ENCODE results near the gene FILIP1.

Gene FILIP1

GRCh38 chr6:75397656-75398465 lies 95.7 kb downstream of the FILIP1 start:
- no peaks in the 10 kb centered on the region for H3K27me3 ChIP-seq (ENCODE audit: insufficient read depth, low read length)
- no peak overlapping the region for H4K91ac ChIP-seq (ENCODE audit: low read depth, low read length)
- no peak overlapping the region for H2AFZ ChIP-seq (ENCODE audit: insufficient read depth, low read length, poor library complexity)
- H3K4ac ChIP-seq (ENCODE audit: low read depth, low read length): no peak overlapping the region
- H3K14ac ChIP-seq (ENCODE audit: low read length): no peak overlapping the region
- H2BK120ac ChIP-seq (ENCODE audit: insufficient read depth, low read length, poor library complexity): no peak overlapping the region
- no peaks in the 10 kb centered on the region for H3K36me3 ChIP-seq (ENCODE audit: control insufficient read depth in 1 of 2, insufficient read depth in 2 of 2, low read length in 2 of 2)
- no peak overlapping the region for H2BK5ac ChIP-seq (ENCODE audit: low read depth, low read length, poor library complexity)
- H2AK5ac ChIP-seq (ENCODE audit: low read length): no peak overlapping the region
- H3K4me3 ChIP-seq (ENCODE audit: low read depth, low read length): no peak overlapping the region
- H3K9ac ChIP-seq (ENCODE audit: low read length): no peak overlapping the region
- no peak for DNase-seq
- H2BK12ac ChIP-seq (ENCODE audit: low read length): no peak overlapping the region
- no peak overlapping the region for H3K18ac ChIP-seq (ENCODE audit: low read length)
- no peak overlapping the region for H4K12ac ChIP-seq (ENCODE audit: low read depth, low read length)
- H3K27ac ChIP-seq (ENCODE audit: low read depth, low read length): no peak overlapping the region
- no peaks in the 10 kb centered on the region for H3K79me1 ChIP-seq (ENCODE audit: low read length)
- no CpG with 5 or more reads among the region's 4 CpGs for WGBS (ENCODE audit: extremely low coverage, insufficient coverage, insufficient read length)
- no peak overlapping the region for H3K4me2 ChIP-seq (ENCODE audit: low read length)
- no peak overlapping the region for H3K23ac ChIP-seq (ENCODE audit: low read length)
- no peak overlapping the region for H4K8ac ChIP-seq (ENCODE audit: low read depth, low read length)
- H3K79me2 ChIP-seq (ENCODE audit: control insufficient read depth, insufficient read depth, low read length, poor library complexity): no peaks in the 10 kb centered on the region
- no peaks in the 10 kb centered on the region for H3K9me3 ChIP-seq (ENCODE audit: insufficient read depth, low read depth, low read length)
- peaks cover 3% of the 10 kb centered on the region in 2 experiments for H3K4me1 ChIP-seq (ENCODE audit: control insufficient read depth in 1 of 2, insufficient read depth in 2 of 2, low read length in 2 of 2)

- Histone ChIP-seq H2AK5ac (ENCODE audit: low read length) (no peak overlapping the region), H3K79me1 (ENCODE audit: low read length) (no peaks in the 10 kb centered on the region), H3K27ac (ENCODE audit: low read depth, low read length) (no peak overlapping the region), H3K27me3 (ENCODE audit: insufficient read depth, low read length) (no peaks in the 10 kb centered on the region), H3K4ac (ENCODE audit: low read depth, low read length) (no peak overlapping the region), H4K12ac (ENCODE audit: low read depth, low read length) (no peak overlapping the region), H4K91ac (ENCODE audit: low read depth, low read length) (no peak overlapping the region), H3K79me2 (ENCODE audit: control insufficient read depth, insufficient read depth, low read length, poor library complexity) (no peaks in the 10 kb centered on the region), H2AFZ (ENCODE audit: insufficient read depth, low read length, poor library complexity) (no peak overlapping the region), H3K9me3 (ENCODE audit: insufficient read depth, low read depth, low read length) (no peaks in the 10 kb centered on the region), H3K4me1 (ENCODE audit: control insufficient read depth in 1 of 2, insufficient read depth in 2 of 2, low read length in 2 of 2) (peaks cover 3% of the 10 kb centered on the region in 2 experiments), H3K9ac (ENCODE audit: low read length) (no peak overlapping the region), H4K8ac (ENCODE audit: low read depth, low read length) (no peak overlapping the region), H2BK120ac (ENCODE audit: insufficient read depth, low read length, poor library complexity) (no peak overlapping the region), H3K4me2 (ENCODE audit: low read length) (no peak overlapping the region), H3K4me3 (ENCODE audit: low read depth, low read length) (no peak overlapping the region), H2BK5ac (ENCODE audit: low read depth, low read length, poor library complexity) (no peak overlapping the region), H2BK12ac (ENCODE audit: low read length) (no peak overlapping the region), H3K18ac (ENCODE audit: low read length) (no peak overlapping the region), H3K14ac (ENCODE audit: low read length) (no peak overlapping the region), H3K23ac (ENCODE audit: low read length) (no peak overlapping the region), H3K36me3 (ENCODE audit: control insufficient read depth in 1 of 2, insufficient read depth in 2 of 2, low read length in 2 of 2) (no peaks in the 10 kb centered on the region)
- DNase-seq: peak in 1 of 2 donors; percentile 73
Observed at GRCh38 chr6:75397171-75397570, 96.4 kb downstream of the FILIP1 start.

GRCh38 chr6:75396005-75396800 lies 97.4 kb downstream of the FILIP1 start:
- DNase-seq: peak; percentile 63 to 91
- H2BK12ac ChIP-seq (ENCODE audit: low read length): no peak overlapping the region
- no peak overlapping the region for H2BK120ac ChIP-seq (ENCODE audit: insufficient read depth, low read length, poor library complexity)
- no peaks in the 10 kb centered on the region for H3K36me3 ChIP-seq (ENCODE audit: control insufficient read depth in 1 of 2, insufficient read depth in 2 of 2, low read length in 2 of 2)
- no peak overlapping the region for H3K23ac ChIP-seq (ENCODE audit: low read length)
- no peak overlapping the region for H3K4ac ChIP-seq (ENCODE audit: low read depth, low read length)
- H3K27ac ChIP-seq (ENCODE audit: low read depth, low read length): no peak overlapping the region
- no CpG with 5 or more reads among the region's 6 CpGs for WGBS (ENCODE audit: extremely low coverage, insufficient coverage, insufficient read length)
- no peak overlapping the region for H4K12ac ChIP-seq (ENCODE audit: low read depth, low read length)
- no peak overlapping the region for H4K8ac ChIP-seq (ENCODE audit: low read depth, low read length)
- H3K18ac ChIP-seq (ENCODE audit: low read length): no peak overlapping the region
- no peak overlapping the region for H2AFZ ChIP-seq (ENCODE audit: insufficient read depth, low read length, poor library complexity)
- H3K79me2 ChIP-seq (ENCODE audit: control insufficient read depth, insufficient read depth, low read length, poor library complexity): no peaks in the 10 kb centered on the region
- H3K4me2 ChIP-seq (ENCODE audit: low read length): no peak overlapping the region
- no peak overlapping the region for H3K9ac ChIP-seq (ENCODE audit: low read length)
- H2BK5ac ChIP-seq (ENCODE audit: low read depth, low read length, poor library complexity): no peak overlapping the region
- H3K4me3 ChIP-seq (ENCODE audit: low read depth, low read length): no peak overlapping the region
- peaks cover 3% of the 10 kb centered on the region in 2 experiments for H3K4me1 ChIP-seq (ENCODE audit: control insufficient read depth in 1 of 2, insufficient read depth in 2 of 2, low read length in 2 of 2)
- H3K79me1 ChIP-seq (ENCODE audit: low read length): no peaks in the 10 kb centered on the region
- H3K27me3 ChIP-seq (ENCODE audit: insufficient read depth, low read length): no peaks in the 10 kb centered on the region
- H2AK5ac ChIP-seq (ENCODE audit: low read length): no peak overlapping the region
- H4K91ac ChIP-seq (ENCODE audit: low read depth, low read length): no peak overlapping the region
- no peak overlapping the region for H3K14ac ChIP-seq (ENCODE audit: low read length)
- H3K9me3 ChIP-seq (ENCODE audit: insufficient read depth, low read depth, low read length): no peaks in the 10 kb centered on the region

- Histone ChIP-seq H2BK12ac (ENCODE audit: low read length) (no peak overlapping the region), H3K23ac (ENCODE audit: low read length) (no peak overlapping the region), H3K14ac (ENCODE audit: low read length) (no peak overlapping the region), H3K79me2 (ENCODE audit: control insufficient read depth, insufficient read depth, low read length, poor library complexity) (no peaks in the 10 kb centered on the region), H4K8ac (ENCODE audit: low read depth, low read length) (no peak overlapping the region), H2BK120ac (ENCODE audit: insufficient read depth, low read length, poor library complexity) (no peak overlapping the region), H4K91ac (ENCODE audit: low read depth, low read length) (no peak overlapping the region), H3K9ac (ENCODE audit: low read length) (no peak overlapping the region), H3K18ac (ENCODE audit: low read length) (no peak overlapping the region), H2BK5ac (ENCODE audit: low read depth, low read length, poor library complexity) (no peak overlapping the region), H3K4ac (ENCODE audit: low read depth, low read length) (no peak overlapping the region), H3K79me1 (ENCODE audit: low read length) (no peaks in the 10 kb centered on the region), H3K36me3 (ENCODE audit: control insufficient read depth in 1 of 2, insufficient read depth in 2 of 2, low read length in 2 of 2) (no peaks in the 10 kb centered on the region), H3K4me3 (ENCODE audit: low read depth, low read length) (no peak overlapping the region), H3K9me3 (ENCODE audit: insufficient read depth, low read depth, low read length) (no peaks in the 10 kb centered on the region), H4K12ac (ENCODE audit: low read depth, low read length) (no peak overlapping the region), H3K4me2 (ENCODE audit: low read length) (no peak overlapping the region), H2AFZ (ENCODE audit: insufficient read depth, low read length, poor library complexity) (no peak overlapping the region), H3K4me1 (ENCODE audit: control insufficient read depth in 1 of 2, insufficient read depth in 2 of 2, low read length in 2 of 2) (peaks cover 3% of the 10 kb centered on the region in 2 experiments), H2AK5ac (ENCODE audit: low read length) (no peak overlapping the region), H3K27me3 (ENCODE audit: insufficient read depth, low read length) (no peaks in the 10 kb centered on the region), H3K27ac (ENCODE audit: low read depth, low read length) (no peak overlapping the region)
- DNase-seq: no peak
Observed at GRCh38 chr6:75393806-75394205, 99.8 kb downstream of the FILIP1 start.
